Suprapubic skin (tissue), 4 donors: ENCODE results near the gene AGAP3.

Experiments
- CTCF ChIP-seq, 2 donors: fragments of 200-600 bp in 1 of 2; fragments of 450-650 bp in 1 of 2; sonication (generic) in 1 of 2; IDR thresholded peaks; one replicate each; pipeline ENCODE4 v1.5.1; 2016 to 2019; ENCODE audit warnings: antibody characterized with exemption in 2 of 2, mild to moderate bottlenecking in 1 of 2, moderate library complexity in 1 of 2
- POLR2A ChIP-seq, 2 donors: fragments of 450-650 bp; IDR thresholded peaks; one replicate each; pipeline ENCODE4 v1.6.1; 2017; ENCODE audit warnings: antibody characterized with exemption in 2 of 2, mild to moderate bottlenecking in 2 of 2, moderate library complexity in 2 of 2
- POLR2AphosphoS5 ChIP-seq, 3 donors: sonication (generic); formaldehyde crosslinking; IDR thresholded peaks; one replicate each; pipeline ENCODE4 v1.6.1; 2017; ENCODE audit warnings: antibody characterized with exemption in 3 of 3

- TF ChIP-seq CTCF (IDR thresholded peaks at IDR 0.05) (no peak), POLR2A (IDR thresholded peaks at IDR 0.05) (no peak), POLR2AphosphoS5 (IDR thresholded peaks at IDR 0.05) (no peak)
Measured at GRCh38 chr7:151192002-151192539, 105.8 kb downstream of the AGAP3 start.
